DMS114 treated with DMSO at 0.1 percent for 48 hours (cell line): ENCODE results near the gene MRPS10.
"Not testable (repeated sequence)": the region's sequence is repeated elsewhere in the genome, so short reads cannot be mapped to it uniquely, and the experiment has no call there.

Experiments used
- DNase-seq: peaks from one replicate; lab custom pipeline; 2025; ENCODE audit not compliant: unreplicated experiment; lab: John Stamatoyannopoulos, UW

The MRPS10 gene

DNA sequence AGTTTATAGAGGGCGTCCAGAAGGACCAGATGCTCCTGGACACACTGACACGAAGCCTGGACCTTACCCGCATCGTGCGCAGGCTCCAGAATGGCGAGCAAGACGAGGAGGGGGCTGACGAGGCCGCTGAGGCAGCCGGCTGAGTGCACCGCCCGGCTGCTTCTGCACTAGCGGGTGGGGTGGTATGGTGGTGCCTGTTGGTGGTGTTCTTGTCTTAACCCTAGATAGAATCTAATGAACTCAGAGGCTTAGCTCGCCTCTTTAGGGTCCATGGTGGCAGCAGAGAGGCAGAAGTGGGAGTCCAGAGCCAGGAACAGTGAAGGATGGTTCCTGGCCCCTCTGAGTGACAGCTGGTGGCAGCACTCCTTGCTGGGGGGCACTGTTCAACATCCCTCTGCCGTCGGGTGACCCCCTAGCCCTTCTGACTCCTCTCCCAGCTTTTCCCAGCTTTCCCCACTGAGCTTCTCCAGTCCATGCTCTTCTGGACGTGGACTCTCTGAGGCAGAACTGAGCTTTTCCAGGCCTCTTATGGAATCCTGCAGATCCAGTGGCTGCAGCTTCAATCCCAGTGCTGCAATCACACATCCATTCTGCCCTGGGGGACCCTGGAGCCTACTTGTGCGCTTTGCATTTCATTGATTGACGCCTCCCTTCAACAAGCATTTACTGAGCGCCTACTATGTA lies 38.3 kb downstream of the MRPS10 start:
- no peak for DNase-seq

DNA sequence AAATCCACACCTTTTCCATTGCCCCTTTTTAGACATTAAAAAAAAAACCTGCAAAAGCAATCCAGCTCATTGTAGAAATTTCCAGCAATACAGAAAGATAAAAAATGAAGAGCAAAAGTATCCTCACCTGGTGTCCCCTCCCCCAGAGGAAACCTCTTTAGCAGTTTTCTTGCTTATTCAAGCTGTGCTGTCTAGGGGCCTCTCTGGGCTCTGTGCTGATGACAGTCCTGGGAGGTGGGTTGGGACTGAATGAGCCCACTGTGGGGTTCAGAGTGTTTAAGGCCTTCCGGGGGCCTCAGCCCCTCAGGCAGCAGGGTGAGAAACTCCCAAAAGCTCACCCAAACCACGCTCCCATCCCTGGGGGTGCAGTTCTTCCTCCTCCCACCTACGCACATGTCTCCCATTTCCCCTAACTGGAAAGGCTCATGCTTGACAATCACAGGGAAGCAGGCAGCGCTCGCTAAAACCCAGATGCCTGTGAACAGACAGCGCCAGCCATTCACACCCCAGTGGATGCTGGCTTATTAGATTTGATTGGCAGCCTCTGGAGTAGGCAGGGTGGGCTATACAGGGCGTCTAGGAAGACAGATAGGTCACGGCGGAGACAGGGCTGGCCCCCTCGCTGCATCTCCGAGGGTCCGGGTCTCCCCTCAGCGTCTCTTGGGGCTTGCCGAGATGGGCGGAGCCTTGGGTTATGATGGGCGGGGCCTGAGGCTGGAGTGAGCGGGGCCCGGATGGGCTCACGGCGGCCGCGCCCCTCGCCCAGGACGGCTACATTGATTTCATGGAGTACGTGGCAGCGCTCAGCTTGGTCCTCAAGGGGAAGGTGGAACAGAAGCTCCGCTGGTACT lies 39.9 kb downstream of the MRPS10 start:
- DNase-seq = no peak

DNA sequence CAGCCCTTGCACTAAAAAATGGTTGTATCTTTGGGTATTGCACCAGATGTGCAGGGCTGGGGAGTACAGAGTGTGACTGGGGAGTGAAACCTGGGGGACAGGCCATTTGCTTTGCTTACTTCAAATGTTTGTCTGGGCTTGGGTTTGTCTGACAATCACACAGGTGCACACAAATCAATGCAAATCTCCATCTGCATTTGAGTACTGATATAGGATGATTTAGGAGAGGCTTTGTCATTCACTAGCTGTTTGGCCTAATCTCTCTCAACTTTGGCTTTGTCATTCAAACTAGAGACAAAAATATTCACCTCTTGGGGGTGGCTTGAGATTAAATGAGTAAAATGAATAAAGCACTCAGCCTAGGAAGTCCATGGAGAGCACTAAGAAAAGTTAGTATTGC lies 40.7 kb downstream of the MRPS10 start:
- no peak for DNase-seq

DNA sequence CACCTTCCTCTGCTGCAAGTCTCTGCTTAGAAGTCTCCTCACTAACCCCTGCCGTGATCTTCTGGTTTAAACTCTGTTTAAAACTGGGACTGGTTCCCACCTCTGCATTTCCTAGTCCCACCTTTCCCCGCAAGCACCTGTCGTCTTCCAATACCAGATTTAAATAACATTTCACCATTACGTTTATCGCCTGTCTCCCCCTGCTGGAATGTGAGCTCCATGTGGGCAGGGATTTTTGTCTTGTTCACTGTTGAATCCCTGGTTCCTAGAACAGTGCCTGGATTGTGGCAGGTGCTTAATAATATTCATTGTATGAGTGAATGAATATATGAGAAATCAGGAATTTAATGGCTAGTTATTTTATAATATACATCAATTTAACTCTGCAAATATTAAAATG lies 41.8 kb downstream of the MRPS10 start:
- peak; percentile 21 for DNase-seq

DNA sequence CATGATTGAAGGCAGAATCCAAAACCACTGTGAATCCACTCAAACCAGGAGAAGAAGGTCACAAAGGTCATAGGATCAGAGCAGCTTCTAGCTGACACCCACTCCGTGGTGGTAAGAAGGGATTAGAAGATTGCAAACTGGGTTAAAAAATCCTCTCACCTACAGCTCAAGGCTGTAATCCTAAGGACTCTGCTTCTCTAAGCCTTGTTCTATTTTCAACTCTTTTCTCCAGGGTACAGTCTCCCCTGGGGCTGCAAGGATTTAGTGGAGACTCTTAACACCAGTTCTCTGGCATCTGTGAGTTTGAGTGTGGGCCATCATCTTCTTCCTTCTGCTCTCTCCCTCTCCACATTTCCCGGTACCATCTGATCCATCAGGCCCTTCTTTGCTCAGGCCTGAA lies 44.6 kb downstream of the MRPS10 start, which contains the start of gene GUCA1A:
Gene GUCA1A (plus strand): TSS at position 264 of the 400 bp plus-strand sequence. CDS start 250 bp downstream, outside the sequence.
- no peak for DNase-seq

DNA sequence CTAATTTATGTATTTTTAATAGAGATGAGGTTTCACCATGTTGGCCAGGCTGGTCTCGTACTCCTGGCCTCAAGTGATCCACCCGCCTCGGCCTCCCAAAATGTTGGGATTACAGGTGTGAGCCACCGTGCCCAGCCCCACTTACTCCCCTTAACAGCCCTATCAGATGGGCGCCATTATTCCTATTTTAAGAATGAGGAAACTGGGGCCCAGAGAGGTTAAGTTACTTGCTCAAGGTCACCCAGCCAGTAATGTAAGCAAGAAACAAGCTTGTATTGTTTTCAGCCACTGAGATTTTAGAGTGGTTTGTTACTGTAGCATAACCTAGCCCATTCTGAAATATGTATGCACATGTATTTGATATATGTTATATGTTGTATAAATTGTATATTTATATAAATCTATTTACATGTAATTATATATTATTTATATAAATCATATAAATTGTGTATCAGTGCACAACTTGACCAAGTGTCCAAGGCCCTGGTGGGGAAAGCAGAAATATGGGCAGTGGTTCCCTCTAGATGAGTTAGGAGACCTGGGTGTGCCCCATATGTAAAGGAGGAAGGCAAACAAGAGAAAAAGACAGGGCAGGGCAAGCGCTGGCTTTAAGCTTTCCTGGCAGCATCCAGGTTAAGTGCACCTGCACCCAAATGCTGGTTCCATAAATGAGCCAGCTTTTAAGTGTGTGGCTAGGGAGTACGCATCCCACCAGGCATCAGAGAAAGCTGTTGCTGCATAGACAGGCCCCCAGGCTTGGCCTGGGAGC lies 45.7 kb downstream of the MRPS10 start:
- DNase-seq = no peak

DNA sequence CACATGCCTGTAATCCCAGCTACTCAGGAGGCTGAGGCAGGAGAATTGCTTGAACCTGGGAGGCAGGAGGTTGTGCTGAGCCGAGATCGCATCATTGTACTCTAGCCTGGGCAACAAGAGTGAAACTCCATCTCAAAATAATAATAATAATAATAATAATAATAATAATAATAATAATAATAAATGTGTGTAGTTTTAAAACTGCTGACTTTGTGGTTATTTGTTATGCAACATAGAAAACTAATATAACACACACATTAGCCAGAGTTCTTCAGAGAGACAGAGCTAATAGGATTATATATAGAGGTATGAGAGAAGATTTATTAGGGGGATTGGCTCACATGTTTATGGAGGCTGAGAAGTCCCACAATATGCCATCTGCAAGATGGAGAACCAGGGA lies 47.9 kb downstream of the MRPS10 start:
- DNase-seq = not testable (repeated sequence)

DNA sequence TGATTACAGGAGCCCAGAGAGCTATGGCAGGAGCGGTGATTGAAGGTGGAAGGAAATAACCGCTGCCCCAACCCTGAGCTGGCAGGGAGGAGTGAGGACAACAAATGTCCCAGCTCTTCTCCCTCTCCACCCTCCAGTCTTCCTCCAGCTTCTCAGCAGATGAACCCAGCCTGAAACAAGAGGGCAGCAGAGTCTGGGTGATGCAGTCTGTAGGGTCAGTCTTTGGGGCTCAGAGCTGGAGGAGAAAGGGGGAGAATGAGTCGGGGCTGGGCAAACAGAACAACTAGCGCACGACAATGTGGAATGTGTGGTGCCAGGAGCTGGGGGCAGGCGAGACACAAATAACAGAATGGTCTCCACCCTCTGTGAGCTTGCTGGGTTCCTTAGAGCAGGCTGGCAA lies 49.0 kb downstream of the MRPS10 start:
- no peak for DNase-seq

DNA sequence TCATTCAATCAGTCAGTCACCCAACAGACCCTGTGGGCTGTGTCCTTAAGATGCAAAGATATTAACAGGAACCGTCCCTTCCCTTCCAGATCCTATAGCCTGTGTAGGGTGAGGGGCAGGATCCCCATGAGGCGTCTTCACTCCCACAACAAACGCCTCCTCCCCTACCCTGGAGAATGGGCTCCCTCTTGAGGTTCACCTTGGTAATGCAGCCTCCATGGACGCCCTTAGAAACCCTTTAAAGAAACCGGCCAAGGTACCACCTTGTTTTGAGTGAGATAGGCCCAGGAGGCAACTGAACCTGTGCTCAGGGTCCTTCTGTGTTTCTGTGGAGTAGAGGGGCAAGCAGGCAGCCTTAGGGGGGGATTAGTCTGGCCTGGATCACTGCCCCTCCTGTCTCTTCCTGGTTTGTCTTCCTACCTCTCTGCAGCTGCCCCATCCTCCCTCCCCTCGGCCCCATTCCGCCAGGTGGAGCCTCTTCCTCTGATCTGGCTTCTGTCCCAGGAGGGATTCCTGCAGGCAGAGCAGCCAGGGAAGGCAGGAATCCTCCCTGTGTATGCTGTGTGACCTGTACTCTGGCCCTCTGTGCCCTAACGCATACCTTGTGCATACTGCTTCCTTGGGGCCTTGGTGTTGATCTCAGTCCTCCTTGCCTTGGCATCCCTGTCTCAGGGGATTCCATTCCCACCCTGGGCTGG lies 51.1 kb downstream of the MRPS10 start:
- peak; percentile 76 for DNase-seq

DNA sequence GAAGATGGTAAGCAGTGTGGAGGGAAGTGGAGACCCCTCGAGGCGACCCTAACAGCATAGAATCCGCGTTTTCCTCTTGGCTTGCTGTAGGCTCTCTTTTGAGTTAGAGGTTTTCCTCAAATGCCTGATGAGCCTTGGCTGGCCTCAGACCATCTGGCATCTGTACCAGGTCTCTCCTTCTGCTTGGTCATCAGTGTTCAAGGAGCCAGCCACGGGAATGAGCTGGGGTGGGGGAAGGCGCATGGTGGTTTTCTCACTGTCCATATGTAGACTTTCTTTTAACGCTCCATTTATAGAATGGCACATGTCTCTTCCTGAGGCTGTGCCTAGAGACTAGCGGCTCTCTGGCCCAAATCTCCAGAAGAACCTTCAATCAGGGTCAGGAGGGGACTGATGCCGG lies 52.6 kb downstream of the MRPS10 start:
- DNase-seq = no peak

DNA sequence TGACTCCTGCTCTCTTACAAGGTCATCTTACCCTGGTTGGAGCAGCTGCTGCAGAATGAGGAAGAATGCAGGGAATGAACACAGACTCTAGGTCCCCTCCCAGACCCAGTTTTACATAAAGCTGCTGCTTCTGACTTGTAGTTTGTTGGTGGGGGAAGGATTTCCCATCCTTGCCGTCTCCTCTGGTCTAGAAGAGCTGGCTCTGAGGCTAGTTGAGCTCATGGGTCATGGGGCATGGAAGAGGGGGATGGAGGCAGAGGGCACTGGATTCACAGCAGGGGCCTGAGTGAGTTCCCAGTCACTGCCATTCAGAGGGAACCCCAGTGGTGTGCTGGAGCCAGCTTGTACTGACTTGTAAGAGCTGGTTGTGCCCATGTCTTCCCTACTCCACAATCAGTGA lies 53.7 kb downstream of the MRPS10 start:
- DNase-seq = no peak

DNA sequence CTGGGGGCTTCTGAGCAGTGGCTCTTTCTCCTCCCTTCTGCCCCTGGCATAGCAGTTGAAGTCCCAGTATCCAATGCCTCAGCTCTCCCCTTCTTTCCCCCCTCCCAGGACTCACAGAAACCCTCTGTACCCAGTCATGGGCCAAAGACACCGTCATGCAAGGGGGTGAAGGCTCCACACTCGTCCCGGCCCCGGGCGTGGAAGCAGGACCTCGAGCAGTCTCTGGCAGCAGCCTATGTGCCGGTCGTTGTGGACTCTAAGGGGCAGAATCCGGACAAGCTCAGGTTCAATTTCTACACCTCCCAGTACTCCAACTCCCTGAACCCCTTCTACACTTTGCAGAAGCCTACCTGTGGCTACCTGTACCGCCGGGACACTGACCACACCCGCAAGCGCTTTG lies 54.8 kb downstream of the MRPS10 start:
- no peak for DNase-seq

DNA sequence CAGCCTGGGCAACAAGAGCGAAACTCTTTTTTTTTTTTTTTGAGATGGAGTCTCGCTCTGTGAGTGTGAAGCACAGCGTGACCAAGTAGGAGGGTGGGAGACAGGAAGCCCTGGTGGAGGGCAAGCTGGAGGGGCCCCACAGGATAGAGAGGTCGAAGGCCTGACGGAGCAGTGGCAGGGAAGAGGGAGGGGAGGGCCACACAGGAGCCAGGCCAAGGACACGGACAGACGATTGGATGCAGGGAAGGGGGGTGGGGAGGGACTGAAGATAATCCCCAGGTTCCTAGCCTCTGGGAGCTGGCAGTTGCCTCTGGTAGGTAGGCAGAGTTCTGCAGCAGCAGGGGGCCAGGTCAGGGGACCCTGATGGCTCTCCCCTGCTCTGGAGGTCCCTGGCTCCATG lies 55.3 kb downstream of the MRPS10 start:
- DNase-seq = no peak

DNA sequence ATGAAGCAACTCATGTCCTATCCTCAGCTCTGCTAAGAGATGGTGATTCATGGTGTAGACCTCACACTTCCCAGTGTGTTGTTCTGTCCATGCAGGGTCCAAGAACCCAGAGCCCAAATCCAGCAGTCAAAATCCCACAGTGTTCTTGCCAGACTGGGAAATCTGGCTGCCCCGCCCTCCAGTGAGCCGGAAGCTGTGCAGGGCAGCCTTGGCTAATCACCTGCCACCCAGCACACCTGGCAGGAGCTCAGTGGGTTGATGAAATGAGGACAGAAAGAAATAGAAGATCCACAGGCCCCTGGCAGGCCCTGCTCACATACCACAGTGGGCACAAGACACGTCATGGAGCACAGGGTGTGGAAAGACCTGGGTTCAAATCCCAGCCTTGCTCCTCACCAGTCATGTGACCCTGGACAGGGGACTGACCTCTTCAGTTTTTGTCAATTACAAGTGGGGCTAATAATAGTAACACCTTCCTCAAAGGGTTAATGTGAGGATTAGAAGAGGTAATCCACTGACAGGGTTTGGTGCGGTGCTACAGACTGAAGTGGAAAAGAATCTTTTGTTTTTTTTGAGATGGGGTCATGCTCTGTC lies 58.1 kb downstream of the MRPS10 start:
- no peak for DNase-seq

DNA sequence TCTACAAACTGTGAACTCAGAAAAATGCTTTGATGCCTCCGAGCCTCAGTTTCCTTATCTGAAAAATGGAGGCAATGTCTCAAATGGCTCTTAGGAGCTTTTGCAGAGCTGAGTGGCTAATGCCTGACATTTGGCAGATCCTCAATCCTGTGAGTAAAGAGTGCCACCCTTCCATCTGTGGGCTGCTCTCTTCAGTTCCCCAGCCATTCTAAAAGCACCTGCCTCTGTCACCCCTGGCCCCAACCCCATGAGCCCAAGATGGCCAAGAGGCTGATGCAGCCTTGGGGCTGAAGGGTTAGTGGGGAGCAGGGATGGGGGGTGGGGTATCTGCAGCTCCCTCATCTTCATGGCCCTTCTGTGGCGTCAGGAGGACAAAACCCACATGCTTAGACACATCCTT lies 59.0 kb downstream of the MRPS10 start:
- no peak for DNase-seq

DNA sequence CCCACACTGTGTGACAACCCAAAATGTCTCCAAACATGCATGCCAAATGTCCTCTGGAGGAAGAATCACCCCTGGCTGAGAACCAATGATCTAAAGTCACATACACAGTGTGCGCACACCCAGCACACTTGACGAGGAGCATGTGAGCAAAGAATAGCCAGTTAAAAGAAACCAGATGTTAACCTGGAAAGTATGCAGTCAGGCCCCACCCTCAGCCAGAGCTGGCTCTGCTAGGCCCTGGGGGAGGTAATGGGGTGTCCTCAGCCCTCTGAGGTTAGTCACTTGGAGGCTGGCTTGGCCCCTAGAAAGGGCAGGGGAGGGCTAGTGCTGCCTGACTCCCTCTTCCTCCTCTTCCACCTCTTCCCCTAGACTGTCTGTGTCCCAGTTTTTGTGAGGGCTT lies 59.6 kb downstream of the MRPS10 start:
- DNase-seq = no peak
